Iris pigment epithelial cell (primary cell): ENCODE data around the gene MAD1L1.
"Not testable (repeated sequence)": the region's sequence is repeated elsewhere in the genome, so short reads cannot be mapped to it uniquely, and the experiment has no call there.

Source experiments
- DNase-seq: peaks from one replicate; pipeline ENCODE4 v3.0.0-alpha.2; 2011; ENCODE audit warnings: low read depth

MAD1L1 gene

GRCh38 chr7:1985936-1986335, 246.8 kb downstream of the MAD1L1 start:
- no peak for DNase-seq

GRCh38 chr7:1985042-1985441, 247.7 kb downstream of the MAD1L1 start:
- no peak for DNase-seq

GRCh38 chr7:1981878-1982230, 250.9 kb downstream of the MAD1L1 start:
- no peak for DNase-seq

GRCh38 chr7:1981201-1981877, 251.4 kb downstream of the MAD1L1 start:
- DNase-seq: no peak

- no peak for DNase-seq
These were observed 252.9 kb downstream of the MAD1L1 start for GRCh38 chr7:1979591-1980560.

- DNase-seq: no peak
These were observed 253.8 kb downstream of the MAD1L1 start for GRCh38 chr7:1978656-1979590.

GRCh38 chr7:1977876-1978441, 254.8 kb downstream of the MAD1L1 start:
- no peak for DNase-seq

GRCh38 chr7:1977059-1977875, 255.5 kb downstream of the MAD1L1 start:
- DNase-seq: no peak

GRCh38 chr7:1976521-1976920, 256.2 kb downstream of the MAD1L1 start:
- DNase-seq: not testable (repeated sequence)

- no peak for DNase-seq
These were observed 257.2 kb downstream of the MAD1L1 start for GRCh38 chr7:1975581-1975980.

- DNase-seq: no peak
These were observed 257.6 kb downstream of the MAD1L1 start for GRCh38 chr7:1975179-1975578.

GRCh38 chr7:1974290-1975101, 258.2 kb downstream of the MAD1L1 start:
- DNase-seq: no peak

- no peak for DNase-seq
These were observed 259.2 kb downstream of the MAD1L1 start for GRCh38 chr7:1973321-1974251.

GRCh38 chr7:1972744-1973143, 260.0 kb downstream of the MAD1L1 start:
- no peak for DNase-seq

- DNase-seq: no peak
These were observed 260.6 kb downstream of the MAD1L1 start for GRCh38 chr7:1971946-1972654.

GRCh38 chr7:1970895-1971294, 261.9 kb downstream of the MAD1L1 start:
- DNase-seq: no peak

GRCh38 chr7:1970285-1970660, 262.5 kb downstream of the MAD1L1 start:
- not testable (repeated sequence) for DNase-seq
